ENCODE measurements around the gene B3GALT6.

B3GALT6 gene

GRCh38 chr1:1216770-1217620 is 15.0 kb upstream of the B3GALT6 start:
- TF ChIP-seq POLR2A (IDR thresholded peaks at IDR 0.05; ENCODE audit: low read length) (no peak), GATA1 (IDR thresholded peaks at IDR 0.05; ENCODE audit: low read depth, low read length) (no peak)
- DNase-seq: no peak

DNA sequence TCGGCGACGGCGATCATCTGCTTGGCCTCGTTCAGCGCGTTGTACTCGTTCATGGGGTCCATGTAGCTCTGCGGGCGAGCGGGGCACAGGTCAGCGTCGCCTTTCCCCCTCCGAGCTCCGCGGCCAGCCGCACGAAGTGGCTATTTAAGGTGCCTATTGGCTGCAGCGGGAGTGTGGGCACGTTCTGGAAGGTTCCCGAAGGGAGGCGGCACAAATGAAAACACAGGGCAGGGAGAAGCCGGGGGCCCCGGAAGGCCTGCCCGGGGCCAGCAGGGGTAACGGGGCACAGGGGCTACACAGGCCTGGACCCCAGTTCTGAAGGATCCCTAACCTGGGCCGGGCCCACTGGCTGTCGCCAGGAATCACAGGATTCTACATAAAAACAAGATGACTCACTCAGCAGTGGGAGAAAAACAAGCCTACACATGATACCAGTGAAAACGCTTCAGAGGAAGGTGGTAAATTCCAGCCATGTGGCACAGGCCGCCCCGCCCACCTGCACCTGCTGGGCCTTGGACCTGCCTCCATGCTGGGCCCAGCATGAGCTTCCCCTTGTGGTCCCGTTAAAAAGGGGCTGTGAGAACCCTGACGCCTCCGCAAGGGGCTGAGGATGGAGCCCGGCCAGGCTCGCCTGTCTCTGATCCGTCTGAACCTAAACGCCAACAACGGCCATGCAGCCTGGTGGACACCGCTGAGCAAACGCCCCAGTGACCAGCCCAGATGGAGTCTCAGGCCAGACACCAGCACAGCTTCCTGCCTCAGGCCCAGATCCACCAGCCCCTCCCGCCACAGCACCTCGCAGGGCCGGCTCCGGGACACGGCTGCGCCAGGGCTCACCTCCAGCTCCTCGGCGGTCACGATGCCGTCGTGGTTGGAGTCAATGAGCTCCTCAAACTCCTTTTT is 14.2 kb upstream of the B3GALT6 start:
- DNase-seq: no peak
- no peak for TF ChIP-seq POLR2A (IDR thresholded peaks at IDR 0.05; ENCODE audit: low read length)
- no peak for TF ChIP-seq GATA1 (IDR thresholded peaks at IDR 0.05; ENCODE audit: low read depth, low read length)

GRCh38 chr1:1218524-1219200 is 13.4 kb upstream of the B3GALT6 start:
- DNase-seq: no peak
- no peak for TF ChIP-seq POLR2A (IDR thresholded peaks at IDR 0.05; ENCODE audit: low read length)

- no peak for DNase-seq
- TF ChIP-seq GATA1 (IDR thresholded peaks at IDR 0.05; ENCODE audit: low read depth, low read length): no peak
- no peak for TF ChIP-seq POLR2A (IDR thresholded peaks at IDR 0.05; ENCODE audit: low read length)
Measured at GRCh38 chr1:1219341-1219740, 12.7 kb upstream of the B3GALT6 start.

DNA sequence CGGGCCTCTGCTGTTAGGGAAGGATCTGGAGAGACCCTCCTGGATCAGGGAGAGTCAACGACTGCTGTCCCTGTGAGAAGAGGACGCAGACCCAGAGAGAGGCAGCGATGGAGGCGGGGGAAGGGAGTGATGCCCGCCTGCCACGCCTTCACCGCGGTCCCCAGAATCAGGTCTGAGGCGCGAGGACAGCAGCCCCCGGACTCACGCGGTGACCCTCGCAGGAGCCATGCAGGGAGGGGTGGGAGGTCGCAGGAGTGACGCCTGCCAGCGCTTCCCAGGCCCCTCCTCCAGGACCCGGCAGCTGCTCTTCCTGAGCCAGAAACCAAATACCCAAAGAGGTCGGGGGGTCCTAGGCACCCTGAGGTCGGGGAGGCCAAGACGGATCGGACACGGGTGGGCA is 11.8 kb upstream of the B3GALT6 start:
- DNase-seq: no peak
- TF ChIP-seq GATA1 (IDR thresholded peaks at IDR 0.05; ENCODE audit: low read depth, low read length): no peak
- no peak for TF ChIP-seq POLR2A (IDR thresholded peaks at IDR 0.05; ENCODE audit: low read length)

- no peak for DNase-seq
- TF ChIP-seq GATA1 (IDR thresholded peaks at IDR 0.05; ENCODE audit: low read depth, low read length): no peak
- no peak for TF ChIP-seq POLR2A (IDR thresholded peaks at IDR 0.05; ENCODE audit: low read length)
Measured at GRCh38 chr1:1221887-1222574, 10.0 kb upstream of the B3GALT6 start.

DNA sequence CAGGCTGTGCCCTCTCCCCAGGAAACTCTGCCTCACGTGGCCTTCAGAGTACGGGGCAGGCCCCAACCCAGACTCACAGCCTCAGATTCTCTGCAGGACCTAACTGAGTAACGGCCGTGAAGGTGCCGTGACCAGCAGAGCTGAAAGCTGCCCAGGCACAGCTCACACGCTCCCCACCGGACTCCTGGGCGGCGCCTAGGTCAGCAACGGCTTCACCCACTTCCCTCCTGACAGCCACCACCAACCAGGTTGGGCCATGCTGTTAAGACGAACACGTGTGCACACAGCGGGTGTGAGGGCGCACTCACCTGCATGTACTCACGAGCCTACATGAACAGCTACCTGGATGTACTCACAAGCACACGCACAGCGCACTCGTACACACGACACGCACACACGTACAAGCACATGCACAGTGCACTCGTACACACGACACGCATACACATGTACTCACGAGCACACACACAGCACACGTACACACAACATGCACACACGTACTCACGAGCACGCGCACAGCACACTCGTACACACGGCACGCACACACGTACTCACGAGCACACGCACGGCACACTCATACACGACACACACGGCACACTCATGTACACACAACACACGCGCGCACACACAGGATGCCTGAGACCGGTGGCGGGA is 9.3 kb upstream of the B3GALT6 start:
- DNase-seq: no peak
- TF ChIP-seq POLR2A (IDR thresholded peaks at IDR 0.05; ENCODE audit: low read length) (no peak), GATA1 (IDR thresholded peaks at IDR 0.05; ENCODE audit: low read depth, low read length) (no peak)

DNA sequence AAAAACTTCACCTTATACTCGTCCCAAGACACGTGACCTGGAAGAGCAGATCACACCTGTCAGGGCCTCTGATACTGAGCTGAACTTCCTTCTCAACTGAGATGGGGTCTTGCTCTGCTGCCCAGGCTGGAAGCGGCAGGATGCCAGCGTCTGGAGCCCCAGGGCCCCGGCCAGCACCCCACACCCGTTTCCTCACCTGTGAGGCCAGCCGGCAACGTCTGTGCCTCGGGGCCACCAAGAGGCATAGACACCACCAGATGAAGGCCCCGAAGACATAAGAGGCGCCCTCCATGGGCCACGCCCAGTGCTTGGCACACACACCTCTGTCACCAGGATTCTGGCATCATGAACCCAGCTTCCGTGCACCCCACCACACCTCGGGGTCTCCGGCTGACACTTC is 8.7 kb upstream of the B3GALT6 start:
- TF ChIP-seq POLR2A (IDR thresholded peaks at IDR 0.05; ENCODE audit: low read length) (no peak), GATA1 (IDR thresholded peaks at IDR 0.05; ENCODE audit: low read depth, low read length) (no peak)
- no peak for DNase-seq

DNA sequence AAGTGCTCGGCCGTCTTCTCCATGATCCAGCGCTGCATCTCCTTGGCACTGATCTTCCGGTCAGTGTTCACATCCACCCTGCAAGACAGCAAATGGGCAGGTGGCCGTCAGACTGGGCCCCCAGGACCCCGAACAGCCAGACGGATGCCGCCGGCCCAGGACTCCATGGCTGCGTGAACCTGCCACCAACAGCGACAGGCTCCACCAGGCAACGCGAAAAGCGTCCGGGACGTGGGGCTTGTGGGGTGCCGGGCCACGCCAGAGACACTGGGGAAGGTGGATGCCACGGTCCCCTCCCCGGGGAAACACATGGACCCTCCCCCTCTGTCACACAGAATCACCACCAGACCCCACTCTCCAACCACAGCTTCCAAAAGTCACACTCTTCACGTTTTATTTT is 8.1 kb upstream of the B3GALT6 start:
- TF ChIP-seq POLR2A (IDR thresholded peaks at IDR 0.05; ENCODE audit: low read length) (no peak), GATA1 (IDR thresholded peaks at IDR 0.05; ENCODE audit: low read depth, low read length) (no peak)
- no peak for DNase-seq

- TF ChIP-seq POLR2A (IDR thresholded peaks at IDR 0.05; ENCODE audit: low read length) (no peak), GATA1 (IDR thresholded peaks at IDR 0.05; ENCODE audit: low read depth, low read length) (no peak)
- no peak for DNase-seq
Measured at GRCh38 chr1:1225238-1225845, 6.7 kb upstream of the B3GALT6 start.

DNA sequence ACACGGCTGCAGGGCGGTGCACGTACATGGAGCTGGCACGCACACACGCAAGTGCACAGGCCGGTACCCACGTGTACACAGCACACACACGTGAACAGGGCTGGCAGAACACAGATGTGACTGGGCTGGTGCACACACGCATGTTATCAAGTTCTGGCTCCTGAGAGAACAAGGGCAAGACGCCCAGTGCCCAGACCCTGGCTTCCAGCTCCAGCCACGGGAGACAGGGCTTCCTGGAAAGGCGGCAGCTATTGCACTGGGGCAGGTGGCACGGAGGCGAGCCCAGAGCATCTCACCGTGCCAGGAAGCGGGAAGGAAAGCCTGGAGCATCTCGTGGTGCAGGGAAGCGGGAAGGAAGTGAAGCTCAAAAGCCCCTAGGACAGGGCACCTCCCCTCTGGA is 6.1 kb upstream of the B3GALT6 start:
- no peak for TF ChIP-seq GATA1 (IDR thresholded peaks at IDR 0.05; ENCODE audit: low read depth, low read length)
- no peak for TF ChIP-seq POLR2A (IDR thresholded peaks at IDR 0.05; ENCODE audit: low read length)
- DNase-seq: no peak

DNA sequence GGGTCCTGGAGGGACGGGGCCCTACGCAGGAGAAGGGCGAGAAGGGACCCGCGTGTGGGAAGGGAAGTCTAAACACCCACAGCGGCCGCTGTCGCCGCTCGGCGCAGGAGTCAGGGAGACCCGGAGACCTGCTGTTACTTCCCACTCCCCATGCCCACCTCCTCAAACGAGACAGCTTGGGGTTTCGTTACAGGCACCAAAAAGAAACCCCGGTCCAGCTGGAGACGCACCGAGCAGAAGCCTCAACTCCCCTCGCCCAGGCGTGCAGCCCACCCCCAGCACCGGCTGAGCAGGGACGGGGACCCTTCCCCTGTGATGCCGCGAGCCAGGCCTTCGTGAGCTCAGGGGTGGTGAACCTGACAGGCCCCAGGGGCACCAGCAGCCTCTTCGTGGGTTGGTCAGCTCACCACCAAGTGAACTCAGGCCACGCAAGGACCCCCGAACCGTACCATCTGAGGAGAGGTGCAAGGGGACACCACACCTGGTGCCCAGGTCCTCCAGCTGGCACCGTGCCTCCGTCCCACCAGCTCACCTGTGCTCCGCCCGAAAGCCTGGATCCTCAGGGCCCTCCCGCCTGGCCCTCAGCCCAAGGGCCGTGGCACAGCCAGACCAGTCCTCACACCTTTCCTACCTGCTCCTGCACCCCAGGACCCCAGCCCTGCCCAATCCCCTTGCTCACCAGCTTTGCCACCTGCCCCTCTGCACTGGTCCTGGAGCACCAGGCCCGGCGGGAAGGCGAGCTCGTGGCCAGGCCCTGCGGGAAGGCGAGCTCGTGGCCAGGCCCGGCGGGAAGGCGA is 5.3 kb upstream of the B3GALT6 start:
- DNase-seq: no peak
- TF ChIP-seq GATA1 (IDR thresholded peaks at IDR 0.05; ENCODE audit: low read depth, low read length) (no peak), POLR2A (IDR thresholded peaks at IDR 0.05; ENCODE audit: low read length) (no peak)
